NK-92 (cell line): Measurements from ENCODE around the gene IRS2.

Experiments used
- DNase-seq: peaks from one replicate; lab custom pipeline; 2025; ENCODE audit not compliant: unreplicated experiment; lab: John Stamatoyannopoulos, UW

Gene IRS2

GRCh38 chr13:109756778-109757177 is 29.6 kb downstream of the IRS2 start:
- DNase-seq, result no peak

GRCh38 chr13:109755997-109756396 is 30.4 kb downstream of the IRS2 start:
- no peak for DNase-seq

- DNase-seq, result no peak
These were observed 30.8 kb downstream of the IRS2 start for GRCh38 chr13:109755551-109755950.

GRCh38 chr13:109751477-109751876 is 34.9 kb downstream of the IRS2 start:
- no peak for DNase-seq

GRCh38 chr13:109750221-109750775 is 36.1 kb downstream of the IRS2 start:
- no peak for DNase-seq

GRCh38 chr13:109749365-109749764 is 37.0 kb downstream of the IRS2 start:
- DNase-seq, result no peak

- DNase-seq, result no peak
These were observed 37.7 kb downstream of the IRS2 start for GRCh38 chr13:109748677-109749076.

- no peak for DNase-seq
These were observed 38.9 kb downstream of the IRS2 start for GRCh38 chr13:109747524-109747923.

GRCh38 chr13:109746364-109746763 is 40.0 kb downstream of the IRS2 start:
- no peak for DNase-seq

- no peak for DNase-seq
These were observed 40.7 kb downstream of the IRS2 start for GRCh38 chr13:109745702-109746101.

- no peak for DNase-seq
These were observed 41.3 kb downstream of the IRS2 start for GRCh38 chr13:109745060-109745459.

GRCh38 chr13:109744512-109745051 is 41.8 kb downstream of the IRS2 start:
- no peak for DNase-seq

GRCh38 chr13:109743706-109744453 is 42.5 kb downstream of the IRS2 start:
- no peak for DNase-seq

GRCh38 chr13:109741966-109742365 is 44.4 kb downstream of the IRS2 start:
- no peak for DNase-seq

- no peak for DNase-seq
These were observed 45.7 kb downstream of the IRS2 start for GRCh38 chr13:109740721-109741120.

GRCh38 chr13:109740121-109740520 is 46.3 kb downstream of the IRS2 start:
- DNase-seq, result no peak

- DNase-seq, result no peak
These were observed 48.1 kb downstream of the IRS2 start for GRCh38 chr13:109738298-109738746.

- DNase-seq, result no peak
These were observed 48.8 kb downstream of the IRS2 start for GRCh38 chr13:109737606-109738005.

GRCh38 chr13:109737046-109737573 is 49.3 kb downstream of the IRS2 start:
- no peak for DNase-seq

- no peak for DNase-seq
These were observed 50.9 kb downstream of the IRS2 start for GRCh38 chr13:109735436-109735966.

GRCh38 chr13:109734002-109734785 is 52.2 kb downstream of the IRS2 start:
- no peak for DNase-seq
